ENCODE measurements around the gene ATOH8. TPM values are rescaled to one million over a fixed set of nuclear protein-coding genes. Genes with fewer than 3 reads are reported as not detected.

ATOH8 gene
- polyA plus RNA-seq, 1 experiment = 2.8 TPM

- H3K9me3 ChIP-seq (ENCODE audit: control insufficient read depth, insufficient read depth, low read length) = no peaks in the 10 kb centered on the region
- no peak overlapping the region for H3K27ac ChIP-seq (ENCODE audit: low read depth, low read length)
- TF ChIP-seq, protein P1, sequence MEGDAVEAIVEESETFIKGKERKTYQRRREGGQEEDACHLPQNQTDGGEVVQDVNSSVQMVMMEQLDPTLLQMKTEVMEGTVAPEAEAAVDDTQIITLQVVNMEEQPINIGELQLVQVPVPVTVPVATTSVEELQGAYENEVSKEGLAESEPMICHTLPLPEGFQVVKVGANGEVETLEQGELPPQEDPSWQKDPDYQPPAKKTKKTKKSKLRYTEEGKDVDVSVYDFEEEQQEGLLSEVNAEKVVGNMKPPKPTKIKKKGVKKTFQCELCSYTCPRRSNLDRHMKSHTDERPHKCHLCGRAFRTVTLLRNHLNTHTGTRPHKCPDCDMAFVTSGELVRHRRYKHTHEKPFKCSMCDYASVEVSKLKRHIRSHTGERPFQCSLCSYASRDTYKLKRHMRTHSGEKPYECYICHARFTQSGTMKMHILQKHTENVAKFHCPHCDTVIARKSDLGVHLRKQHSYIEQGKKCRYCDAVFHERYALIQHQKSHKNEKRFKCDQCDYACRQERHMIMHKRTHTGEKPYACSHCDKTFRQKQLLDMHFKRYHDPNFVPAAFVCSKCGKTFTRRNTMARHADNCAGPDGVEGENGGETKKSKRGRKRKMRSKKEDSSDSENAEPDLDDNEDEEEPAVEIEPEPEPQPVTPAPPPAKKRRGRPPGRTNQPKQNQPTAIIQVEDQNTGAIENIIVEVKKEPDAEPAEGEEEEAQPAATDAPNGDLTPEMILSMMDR (IDR thresholded peaks at IDR 0.05; ENCODE audit: low read depth, low read length) = no peak
- ChIA-PET CTCF (interaction anchor here (0.6 to 9.1 kb wide), 42 partner anchors 8 to 333 kb away, joined by 3 to 203 read pairs (median 6); partner anchors contain the start of gene ATOH8), POLR2A (interaction anchor here (0.9 to 1.1 kb wide), 4 partner anchors 61 to 86 kb away, joined by 3 to 5 read pairs (median 3); partner anchors contain the start of gene ATOH8)
- DNase-seq (ENCODE audit: low read depth, low spot score) = no peak
- no peak overlapping the region for H3K4me3 ChIP-seq (ENCODE audit: low read depth, low read length)
- no peaks in the 10 kb centered on the region for H3K27me3 ChIP-seq (ENCODE audit: control insufficient read depth, insufficient read depth, low read length)
Measured at GRCh38 chr2:85814802-85815550, 61.2 kb downstream of the ATOH8 start.

DNA sequence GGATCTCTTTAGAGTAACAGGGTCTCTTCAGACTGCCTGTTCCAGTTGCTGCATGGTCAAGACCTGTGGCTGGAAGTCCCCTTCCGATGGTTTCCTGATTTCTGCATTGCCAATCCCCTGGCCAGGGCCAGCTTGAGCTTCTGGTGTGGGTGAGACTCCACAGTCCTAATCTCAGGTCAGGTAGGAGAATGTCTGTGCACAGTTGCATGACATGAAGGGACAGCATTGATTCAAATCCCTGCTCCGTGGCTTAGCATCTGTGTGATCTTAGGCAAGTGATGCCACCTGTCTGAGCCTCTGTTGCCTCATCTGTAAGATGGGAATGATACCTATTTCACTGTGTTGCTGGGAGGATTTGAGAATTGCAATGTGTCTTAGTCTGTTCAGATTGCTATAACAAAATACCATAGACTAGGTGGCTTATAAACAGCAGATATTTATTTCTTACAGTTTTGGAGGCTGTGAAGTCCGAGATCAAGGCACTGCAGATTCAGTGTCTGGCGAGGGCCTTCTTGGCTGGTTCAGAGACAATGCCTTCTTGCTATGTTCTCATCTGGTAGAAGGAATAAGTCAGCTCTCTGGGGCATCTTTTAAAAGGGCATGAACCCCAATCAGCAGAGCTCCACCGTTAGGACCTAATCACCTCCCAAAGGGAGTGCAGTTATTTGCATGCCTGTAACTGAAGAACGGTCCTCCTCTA, 66.2 kb downstream of the ATOH8 start:
- Histone ChIP-seq H3K9me3 (ENCODE audit: control insufficient read depth, insufficient read depth, low read length) (no peaks in the 10 kb centered on the region), H3K27ac (ENCODE audit: low read depth, low read length) (no peak overlapping the region), H3K27me3 (ENCODE audit: control insufficient read depth, insufficient read depth, low read length) (peaks cover 5% of the 10 kb centered on the region), H3K4me3 (ENCODE audit: low read depth, low read length) (no peak overlapping the region)
- POLR2A ChIA-PET = no interaction called here
- CTCF ChIA-PET = interaction anchor here (1.2 to 2.8 kb wide), 4 partner anchors 69 to 260 kb away, joined by 3 to 14 read pairs (median 6); no protein-coding TSS in a partner anchor
- DNase-seq (ENCODE audit: low read depth, low spot score) = no peak
- TF ChIP-seq, protein P1 (IDR thresholded peaks at IDR 0.05; ENCODE audit: low read depth, low read length) = no peak

- Histone ChIP-seq H3K4me3 (ENCODE audit: low read depth, low read length) (no peak overlapping the region), H3K27ac (ENCODE audit: low read depth, low read length) (no peak overlapping the region), H3K9me3 (ENCODE audit: control insufficient read depth, insufficient read depth, low read length) (no peaks in the 10 kb centered on the region), H3K27me3 (ENCODE audit: control insufficient read depth, insufficient read depth, low read length) (peaks cover 5% of the 10 kb centered on the region)
- TF ChIP-seq, protein P1 (IDR thresholded peaks at IDR 0.05; ENCODE audit: low read depth, low read length) = no peak
- DNase-seq (ENCODE audit: low read depth, low spot score) = no peak
- POLR2A ChIA-PET = no interaction called here
- CTCF ChIA-PET = interaction anchor here (0.8 to 13.1 kb wide), 3 partner anchors 9 to 255 kb away, joined by 3 to 375 read pairs (median 6); no protein-coding TSS in a partner anchor
Measured at GRCh38 chr2:85822766-85823165, 69.0 kb downstream of the ATOH8 start.

DNA sequence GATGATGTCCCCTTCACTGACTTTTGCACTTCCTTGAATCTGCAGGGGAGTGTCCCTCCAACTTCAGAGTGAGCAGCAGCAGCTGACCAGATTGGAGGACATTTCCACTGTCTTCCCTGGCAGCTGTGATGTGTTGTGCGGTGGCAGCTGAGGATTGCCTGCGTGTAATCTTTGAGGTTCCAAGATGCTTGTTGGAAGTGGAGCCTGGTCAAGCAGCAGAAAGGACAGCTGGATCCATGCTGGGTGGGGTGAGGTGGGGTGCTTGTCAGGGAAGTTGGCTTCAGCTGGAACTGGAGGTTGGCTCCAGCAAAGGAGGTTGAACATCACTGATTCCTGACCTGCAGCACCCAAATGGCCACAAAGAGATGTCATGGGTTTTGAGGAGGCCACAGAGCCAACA, 70.2 kb downstream of the ATOH8 start:
- H3K9me3 ChIP-seq (ENCODE audit: control insufficient read depth, insufficient read depth, low read length) = no peaks in the 10 kb centered on the region
- peaks cover 5% of the 10 kb centered on the region for H3K27me3 ChIP-seq (ENCODE audit: control insufficient read depth, insufficient read depth, low read length)
- TF ChIP-seq, protein P1 (IDR thresholded peaks at IDR 0.05; ENCODE audit: low read depth, low read length) = no peak
- H3K4me3 ChIP-seq (ENCODE audit: low read depth, low read length) = no peak overlapping the region
- DNase-seq (ENCODE audit: low read depth, low spot score) = no peak
- POLR2A ChIA-PET = no interaction called here
- H3K27ac ChIP-seq (ENCODE audit: low read depth, low read length) = no peak overlapping the region
- CTCF ChIA-PET = interaction anchor here (0.8 to 13.1 kb wide), 3 partner anchors 95 to 254 kb away, joined by 3 to 375 read pairs (median 7); no protein-coding TSS in a partner anchor
